Right lobe of liver (tissue), 4 donors: ENCODE data around the gene SOD2.

ENCODE experiments used
- POLR2A ChIP-seq: fragments of 450-650 bp; IDR thresholded peaks from one replicate; pipeline ENCODE4 v1.6.1; 2017; ENCODE audit warnings: antibody characterized with exemption, mild to moderate bottlenecking
- TF ChIP-seq, protein P1 (sequence below), 4 donors: fragments of 200-600 bp in 3 of 4; fragments of 450-650 bp in 1 of 4; IDR thresholded peaks; one replicate each; pipeline versions ENCODE4 v1.5.1 to v1.8.0; 2016 to 2022; ENCODE audit warnings: antibody characterized with exemption in 4 of 4, mild to moderate bottlenecking in 2 of 4
- donor health status: DM: no; HTN: no; CAD: no.
- donor health status: DM: no; HTN: no; CAD: no.
- donor health status: DM: no; HTN: yes; CAD: no.

DNA sequence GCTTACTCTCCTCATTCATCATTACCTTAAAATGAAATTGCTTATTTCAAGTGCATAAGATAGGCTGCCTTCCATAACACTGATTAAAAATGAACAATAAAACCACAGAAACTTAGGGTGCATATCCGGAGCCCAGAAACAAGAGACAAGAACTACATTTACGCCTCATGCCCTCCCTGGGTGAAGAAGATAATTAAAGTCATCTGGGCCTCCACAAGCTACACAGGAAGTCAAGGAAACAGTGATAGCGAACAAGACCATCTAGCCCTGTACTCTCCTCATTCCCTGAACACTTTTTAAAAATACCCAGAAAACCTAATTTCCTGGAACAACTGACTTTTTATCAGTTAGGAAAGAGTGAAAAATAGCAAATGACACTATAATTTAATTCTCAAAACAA is 6.3 kb downstream of the SOD2 start:
- TF ChIP-seq, protein P1, sequence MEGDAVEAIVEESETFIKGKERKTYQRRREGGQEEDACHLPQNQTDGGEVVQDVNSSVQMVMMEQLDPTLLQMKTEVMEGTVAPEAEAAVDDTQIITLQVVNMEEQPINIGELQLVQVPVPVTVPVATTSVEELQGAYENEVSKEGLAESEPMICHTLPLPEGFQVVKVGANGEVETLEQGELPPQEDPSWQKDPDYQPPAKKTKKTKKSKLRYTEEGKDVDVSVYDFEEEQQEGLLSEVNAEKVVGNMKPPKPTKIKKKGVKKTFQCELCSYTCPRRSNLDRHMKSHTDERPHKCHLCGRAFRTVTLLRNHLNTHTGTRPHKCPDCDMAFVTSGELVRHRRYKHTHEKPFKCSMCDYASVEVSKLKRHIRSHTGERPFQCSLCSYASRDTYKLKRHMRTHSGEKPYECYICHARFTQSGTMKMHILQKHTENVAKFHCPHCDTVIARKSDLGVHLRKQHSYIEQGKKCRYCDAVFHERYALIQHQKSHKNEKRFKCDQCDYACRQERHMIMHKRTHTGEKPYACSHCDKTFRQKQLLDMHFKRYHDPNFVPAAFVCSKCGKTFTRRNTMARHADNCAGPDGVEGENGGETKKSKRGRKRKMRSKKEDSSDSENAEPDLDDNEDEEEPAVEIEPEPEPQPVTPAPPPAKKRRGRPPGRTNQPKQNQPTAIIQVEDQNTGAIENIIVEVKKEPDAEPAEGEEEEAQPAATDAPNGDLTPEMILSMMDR (IDR thresholded peaks at IDR 0.05) = no peak
- TF ChIP-seq POLR2A = peak; percentile 44
